ENCODE data around the gene ETV3.
"Not testable (repeated sequence)": the region's sequence is repeated elsewhere in the genome, so short reads cannot be mapped to it uniquely, and the experiment has no call there.

The ETV3 gene

DNA sequence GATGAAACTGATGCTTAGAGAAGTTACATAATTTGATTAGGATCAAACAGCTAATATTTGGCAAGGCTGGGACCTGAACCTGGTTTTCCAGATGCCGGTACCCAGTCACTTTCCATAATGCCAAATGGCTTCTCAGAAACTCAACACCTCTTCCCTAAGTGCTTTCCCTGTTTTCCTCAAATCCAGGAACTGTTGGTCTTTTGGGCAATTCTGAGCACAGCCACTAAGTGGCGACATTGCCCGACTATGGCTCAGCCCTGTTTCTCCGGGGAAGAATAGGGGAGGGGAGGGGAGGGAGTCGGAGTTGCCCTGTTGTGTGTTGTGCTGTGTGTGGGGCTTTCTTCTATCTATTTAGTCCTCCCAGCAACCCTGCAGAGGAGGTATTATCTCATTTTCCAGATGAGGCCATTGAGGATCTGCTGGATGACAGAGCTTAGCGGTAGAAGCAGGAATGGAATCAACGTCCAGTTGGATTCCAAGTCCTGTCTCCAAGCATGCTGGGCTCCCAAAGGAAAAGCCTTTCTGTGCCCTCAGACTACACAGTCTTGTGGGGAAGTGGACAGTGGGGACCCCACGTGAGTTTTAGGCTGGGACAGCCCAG, 33.8 kb upstream of the ETV3 start:
- in situ Hi-C loops (cut with HindIII; ENCODE audit: low pct_ligation_motif_present, low sequenced_read_pairs); H3K36me3 ChIP-seq (replicated peaks); DNase-seq; H3K4me3 ChIP-seq (ENCODE audit: low read depth, low read length); H3K27ac ChIP-seq; H3K27me3 ChIP-seq (replicated peaks): not testable (repeated sequence)
- TF ChIP-seq, protein P1, sequence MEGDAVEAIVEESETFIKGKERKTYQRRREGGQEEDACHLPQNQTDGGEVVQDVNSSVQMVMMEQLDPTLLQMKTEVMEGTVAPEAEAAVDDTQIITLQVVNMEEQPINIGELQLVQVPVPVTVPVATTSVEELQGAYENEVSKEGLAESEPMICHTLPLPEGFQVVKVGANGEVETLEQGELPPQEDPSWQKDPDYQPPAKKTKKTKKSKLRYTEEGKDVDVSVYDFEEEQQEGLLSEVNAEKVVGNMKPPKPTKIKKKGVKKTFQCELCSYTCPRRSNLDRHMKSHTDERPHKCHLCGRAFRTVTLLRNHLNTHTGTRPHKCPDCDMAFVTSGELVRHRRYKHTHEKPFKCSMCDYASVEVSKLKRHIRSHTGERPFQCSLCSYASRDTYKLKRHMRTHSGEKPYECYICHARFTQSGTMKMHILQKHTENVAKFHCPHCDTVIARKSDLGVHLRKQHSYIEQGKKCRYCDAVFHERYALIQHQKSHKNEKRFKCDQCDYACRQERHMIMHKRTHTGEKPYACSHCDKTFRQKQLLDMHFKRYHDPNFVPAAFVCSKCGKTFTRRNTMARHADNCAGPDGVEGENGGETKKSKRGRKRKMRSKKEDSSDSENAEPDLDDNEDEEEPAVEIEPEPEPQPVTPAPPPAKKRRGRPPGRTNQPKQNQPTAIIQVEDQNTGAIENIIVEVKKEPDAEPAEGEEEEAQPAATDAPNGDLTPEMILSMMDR (IDR thresholded peaks at IDR 0.05; ENCODE audit: low read depth, low read length, missing control alignments) = peak; percentile 44

DNA sequence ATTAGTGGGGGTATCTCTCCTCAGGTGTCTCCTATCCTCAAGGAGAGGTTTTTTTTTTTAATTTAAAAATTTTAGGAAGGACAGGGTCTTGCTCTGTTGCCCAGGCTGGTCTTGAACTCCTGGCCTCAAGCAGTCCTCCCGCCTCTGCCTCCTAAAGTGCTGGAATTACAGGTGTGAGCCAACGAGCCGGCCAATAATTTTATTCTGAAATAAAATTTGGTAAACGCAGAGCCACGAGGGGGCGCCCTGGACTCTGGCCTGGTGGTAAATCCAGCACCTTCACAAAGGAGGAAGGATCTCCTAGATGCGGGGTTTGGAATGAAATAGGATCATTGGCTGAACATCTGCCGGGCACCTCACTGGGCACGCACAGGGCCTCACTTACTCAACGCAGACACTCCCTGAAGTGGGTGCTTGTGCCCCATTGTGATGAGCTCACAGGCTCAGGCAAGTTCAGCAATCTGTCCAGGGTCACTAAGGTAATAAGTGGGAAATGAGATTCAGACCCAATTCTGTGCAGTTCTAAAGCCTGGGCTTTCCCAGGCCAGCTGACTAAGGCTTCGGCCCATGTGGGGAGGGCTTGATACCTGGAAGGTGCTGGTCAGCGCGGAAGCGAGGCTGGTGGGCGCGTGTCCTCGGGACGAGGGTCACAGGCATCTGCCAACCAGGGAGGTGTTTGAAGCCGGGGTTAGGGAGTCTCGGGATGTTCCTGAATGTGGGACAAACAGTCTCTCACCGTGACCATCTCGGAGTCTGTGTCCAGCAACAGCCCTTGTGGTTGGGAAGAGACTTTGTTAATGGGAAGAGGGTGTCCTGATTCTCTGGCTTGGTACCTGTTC, 32.7 kb upstream of the ETV3 start:
- TF ChIP-seq, protein P1 (IDR thresholded peaks at IDR 0.05; ENCODE audit: low read depth, low read length, missing control alignments) = peak; percentile 73
- no peaks in the 10 kb centered on the region for H3K36me3 ChIP-seq (replicated peaks)
- peak; percentile 38 for DNase-seq
- H3K27ac ChIP-seq = no peak overlapping the region
- H3K27me3 ChIP-seq (replicated peaks) = peaks cover under 1% of the 10 kb centered on the region
- in situ Hi-C loops (cut with HindIII; ENCODE audit: low pct_ligation_motif_present, low sequenced_read_pairs) = no loop called here
- H3K4me3 ChIP-seq (ENCODE audit: low read depth, low read length) = no peak overlapping the region

DNA sequence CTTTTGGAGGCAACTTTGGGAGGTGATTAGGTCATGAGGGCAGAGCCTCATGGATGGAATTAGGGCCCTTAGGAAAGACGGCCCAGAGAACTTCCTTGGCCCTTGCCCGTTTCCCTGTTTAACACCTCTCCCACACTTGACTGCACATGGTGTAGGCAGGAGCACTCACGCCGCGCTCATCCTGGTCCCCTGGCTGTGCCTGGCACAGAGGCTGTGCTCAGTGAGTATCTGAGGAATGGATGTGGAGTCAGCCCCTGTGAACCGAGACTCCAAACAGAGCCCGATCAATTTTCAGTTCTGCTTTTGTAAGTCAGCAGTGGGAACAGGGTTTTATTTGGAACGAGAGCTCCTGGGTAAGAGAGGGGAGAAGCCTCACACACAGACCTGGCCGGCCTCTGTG, 29.8 kb upstream of the ETV3 start:
- Histone ChIP-seq H3K27me3 (replicated peaks) (no peaks in the 10 kb centered on the region), H3K4me3 (ENCODE audit: low read depth, low read length) (no peak overlapping the region), H3K36me3 (replicated peaks) (no peaks in the 10 kb centered on the region), H3K27ac (no peak overlapping the region)
- TF ChIP-seq, protein P1 (IDR thresholded peaks at IDR 0.05; ENCODE audit: low read depth, low read length, missing control alignments) = no peak
- in situ Hi-C loops (cut with HindIII; ENCODE audit: low pct_ligation_motif_present, low sequenced_read_pairs) = no loop called here
- no peak for DNase-seq

DNA sequence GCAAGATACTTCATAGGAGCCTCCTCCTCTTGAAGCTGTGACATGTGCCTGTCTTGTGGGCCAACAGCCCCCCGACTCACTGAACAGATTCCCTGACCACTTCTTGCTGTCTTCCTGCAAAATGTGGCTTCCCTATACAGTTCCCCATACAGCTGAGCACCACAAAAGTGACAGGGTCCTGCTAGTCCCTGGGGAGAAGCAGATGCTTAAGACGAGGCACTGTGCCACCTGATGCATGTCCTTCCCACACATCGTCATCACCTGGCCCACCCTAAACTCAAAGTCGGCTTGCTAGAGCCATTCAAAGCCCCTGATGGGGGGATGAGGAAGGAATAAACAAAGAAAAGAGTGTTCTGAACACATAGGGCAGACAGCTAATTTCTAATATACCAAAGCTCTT, 29.2 kb upstream of the ETV3 start:
- H3K27me3 ChIP-seq (replicated peaks) = no peaks in the 10 kb centered on the region
- no peaks in the 10 kb centered on the region for H3K36me3 ChIP-seq (replicated peaks)
- no peak overlapping the region for H3K27ac ChIP-seq
- in situ Hi-C loops (cut with HindIII; ENCODE audit: low pct_ligation_motif_present, low sequenced_read_pairs) = no loop called here
- no peak for DNase-seq
- no peak overlapping the region for H3K4me3 ChIP-seq (ENCODE audit: low read depth, low read length)
- TF ChIP-seq, protein P1 (IDR thresholded peaks at IDR 0.05; ENCODE audit: low read depth, low read length, missing control alignments) = no peak

DNA sequence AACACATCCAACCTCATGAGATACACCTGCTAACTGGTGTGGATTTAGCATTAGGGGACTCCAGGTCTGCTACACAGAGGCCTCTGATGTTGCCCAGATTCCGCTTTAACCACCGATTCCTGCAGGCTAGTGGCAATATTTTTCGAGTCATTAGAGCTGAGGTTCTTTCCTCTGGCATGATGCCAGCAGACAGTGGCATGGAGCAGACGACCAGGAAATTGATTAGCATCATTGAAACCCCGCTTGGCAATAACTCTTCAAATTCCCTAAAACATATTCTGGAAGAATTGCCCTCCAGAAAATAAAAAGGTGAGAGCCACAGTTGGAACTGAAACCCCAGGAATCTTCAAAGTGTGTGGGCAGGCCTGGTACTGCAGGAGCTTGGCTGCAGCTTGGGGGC, 28.4 kb upstream of the ETV3 start:
- in situ Hi-C loops (cut with HindIII; ENCODE audit: low pct_ligation_motif_present, low sequenced_read_pairs) = no loop called here
- H3K4me3 ChIP-seq (ENCODE audit: low read depth, low read length) = no peak overlapping the region
- TF ChIP-seq, protein P1 (IDR thresholded peaks at IDR 0.05; ENCODE audit: low read depth, low read length, missing control alignments) = no peak
- DNase-seq = no peak
- H3K27ac ChIP-seq = no peak overlapping the region
- no peaks in the 10 kb centered on the region for H3K27me3 ChIP-seq (replicated peaks)
- H3K36me3 ChIP-seq (replicated peaks) = no peaks in the 10 kb centered on the region

Measured in brain microvascular endothelial cell (primary cell).